ENCODE data around the gene ACOX2.

- TF ChIP-seq POLR2A (IDR thresholded peaks at IDR 0.05) (no peak), CTCF (IDR thresholded peaks at IDR 0.05) (no peak)
These were observed 36.6 kb upstream of the ACOX2 start for GRCh38 chr3:58573640-58574039.

All from suprapubic skin (tissue), 3 donors.